ENCODE data around the gene AUTS2. TPM values are rescaled to one million over a fixed set of nuclear protein-coding genes. Genes with fewer than 3 reads are reported as not detected.
"Not testable (repeated sequence)": the region's sequence is repeated elsewhere in the genome, so short reads cannot be mapped to it uniquely, and the experiment has no call there.

The AUTS2 gene
- total and polyA plus RNA-seq, 9 of the 15 experiments (the other 6 are each of a cell fraction or from before 2014, with no cell fraction given): 0.58 TPM; not detected in 8

GRCh38 chr7:70364393-70364792 lies 766.1 kb downstream of the AUTS2 start:
- DNase-seq (ENCODE audit: extremely low read depth in 1 of 4, low spot score in 3 of 4); CTCF ChIA-PET (ENCODE audit: low intra/inter-chr PET ratio); in situ Hi-C loops (cut with MboI); H3K27ac ChIP-seq (ENCODE audit: extremely low read depth, low read depth, low read length); intact Hi-C loops (cut with micrococcal nuclease); H3K27me3 ChIP-seq (ENCODE audit: control insufficient read depth in 2 of 2, insufficient read depth in 2 of 2, low read length in 2 of 2); H3K4me1 ChIP-seq (replicated peaks in 1 of 2; ENCODE audit: control insufficient read depth in 2 of 2, insufficient read depth in 2 of 2, low read length in 2 of 2); H3K9ac ChIP-seq (ENCODE audit: insufficient read depth in 1 of 2, low read depth in 2 of 2, low read length in 2 of 2); FAIRE-seq; H3K4me2 ChIP-seq (ENCODE audit: insufficient read depth, low read length); POLR2A ChIA-PET; H3K4me3 ChIP-seq; H3K79me2 ChIP-seq (ENCODE audit: control insufficient read depth, insufficient read depth, low read length); H3K9me1 ChIP-seq (ENCODE audit: control insufficient read depth, insufficient read depth, low read length); ATAC-seq; H4K20me1 ChIP-seq (replicated peaks; ENCODE audit: control insufficient read depth, insufficient read depth, low read length); H2AFZ ChIP-seq (ENCODE audit: low read depth, low read length); H3K36me3 ChIP-seq (ENCODE audit: control insufficient read depth, insufficient read depth, low read length); BruUV-seq (replicated peaks); H3K9me3 ChIP-seq (replicated peaks; ENCODE audit: control insufficient read depth, insufficient read depth, low read depth, low read length): not testable (repeated sequence)
- WGBS (ENCODE audit: insufficient coverage, low coverage, missing lambda C conversion rate): 4% methylated on average over 3 of the region's 3 CpGs

GRCh38 chr7:70371652-70372051 lies 773.4 kb downstream of the AUTS2 start:
- no peak overlapping the region for H2AFZ ChIP-seq (ENCODE audit: low read depth, low read length)
- no peaks in the 10 kb centered on the region for H3K4me1 ChIP-seq (replicated peaks in 1 of 2; ENCODE audit: control insufficient read depth in 2 of 2, insufficient read depth in 2 of 2, low read length in 2 of 2)
- no peak overlapping the region for H3K9ac ChIP-seq (ENCODE audit: insufficient read depth in 1 of 2, low read depth in 2 of 2, low read length in 2 of 2)
- no peaks in the 10 kb centered on the region for H3K9me1 ChIP-seq (ENCODE audit: control insufficient read depth, insufficient read depth, low read length)
- DNase-seq (ENCODE audit: extremely low read depth in 1 of 4, low spot score in 3 of 4): no peak
- no peaks in the 10 kb centered on the region for H4K20me1 ChIP-seq (replicated peaks; ENCODE audit: control insufficient read depth, insufficient read depth, low read length)
- H3K79me2 ChIP-seq (ENCODE audit: control insufficient read depth, insufficient read depth, low read length): no peaks in the 10 kb centered on the region
- no peaks in the 10 kb centered on the region for H3K27me3 ChIP-seq (ENCODE audit: control insufficient read depth in 2 of 2, insufficient read depth in 2 of 2, low read length in 2 of 2)
- no peak overlapping the region for H3K4me3 ChIP-seq
- FAIRE-seq: no peak
- BruUV-seq (replicated peaks): no TSS peak
- in situ Hi-C loops (cut with MboI) (no loop called here), intact Hi-C loops (cut with micrococcal nuclease) (no loop called here)
- no peak overlapping the region for H3K4me2 ChIP-seq (ENCODE audit: insufficient read depth, low read length)
- ChIA-PET POLR2A (no interaction called here), CTCF (ENCODE audit: low intra/inter-chr PET ratio) (no interaction called here)
- no peaks in the 10 kb centered on the region for H3K9me3 ChIP-seq (replicated peaks; ENCODE audit: control insufficient read depth, insufficient read depth, low read depth, low read length)
- WGBS (ENCODE audit: insufficient coverage, low coverage, missing lambda C conversion rate): 0% methylated on average over 1 of the region's 1 CpG
- no peak overlapping the region for H3K27ac ChIP-seq (ENCODE audit: extremely low read depth, low read depth, low read length)
- H3K36me3 ChIP-seq (ENCODE audit: control insufficient read depth, insufficient read depth, low read length): no peaks in the 10 kb centered on the region
- ATAC-seq: no peak
- TF ChIP-seq HOMEZ (CRISPR knock-in tag; IDR thresholded peaks at IDR 0.05): no peak
- TF ChIP-seq CHCHD3 (CRISPR knock-in tag; IDR thresholded peaks at IDR 0.05): no peak
- no peak for TF ChIP-seq FOS (IDR thresholded peaks at IDR 0.05; ENCODE audit: extremely low read depth, insufficient read length)
- no peak for TF ChIP-seq RBM17 (IDR thresholded peaks at IDR 0.05; ENCODE audit: borderline replicate concordance, low read depth, low read length)
- no peak for TF ChIP-seq SPI1 (IDR thresholded peaks at IDR 0.05; ENCODE audit: borderline replicate concordance, low read depth, low read length)
- TF ChIP-seq CBX2 (IDR thresholded peaks at IDR 0.05; ENCODE audit: insufficient read depth, low read length, poor library complexity, severe bottlenecking): no peak
- no peak for TF ChIP-seq CBFA2T3 (IDR thresholded peaks at IDR 0.05)
- no peak for TF ChIP-seq CHAMP1 (IDR thresholded peaks at IDR 0.05)
- no peak for TF ChIP-seq NFYB (IDR thresholded peaks at IDR 0.05; ENCODE audit: extremely low read depth, insufficient read length)
- TF ChIP-seq KHSRP (IDR thresholded peaks at IDR 0.05): no peak
- no peak for TF ChIP-seq KLF13 (tag; IDR thresholded peaks at IDR 0.05; ENCODE audit: borderline replicate concordance, low read depth)
- no peak for TF ChIP-seq ZNF232 (CRISPR knock-in tag; IDR thresholded peaks at IDR 0.05)
